ENCODE measurements around the gene ST6GALNAC1. TPM values are rescaled to one million over a fixed set of nuclear protein-coding genes. Genes with fewer than 3 reads are reported as not detected.
A peak's percentile ranks its signal among the peaks of the same experiment; 100 is the strongest.

ST6GALNAC1 gene
- total RNA-seq, 2 experiments from 2014 or later, result not detected

GRCh38 chr17:76684756-76685155 lies 41.2 kb upstream of the ST6GALNAC1 start:
- DNase-seq (no peak), ATAC-seq (no peak)
- Mint-ChIP-seq H3K9me3 (ENCODE audit: insufficient read depth) (no peaks in the 10 kb centered on the region), H3K27me3 (ENCODE audit: low read depth) (peaks cover 2% of the 10 kb centered on the region), H3K27ac (no peak overlapping the region), H3K36me3 (ENCODE audit: low read depth) (no peaks in the 10 kb centered on the region), H3K4me1 (ENCODE audit: low read depth) (peaks cover 10% of the 10 kb centered on the region), H3K4me3 (no peak overlapping the region)
- CTCF ChIA-PET, result interaction anchor here (0.9 to 1.5 kb wide), 4 partner anchors 29 to 161 kb away, joined by 3 to 8 read pairs (median 4); no protein-coding TSS in a partner anchor
- POLR2A ChIA-PET, result no interaction called here

- Mint-ChIP-seq H3K36me3 (ENCODE audit: low read depth) (peaks cover 2% of the 10 kb centered on the region), H3K27ac (no peak overlapping the region), H3K4me1 (ENCODE audit: low read depth) (peaks cover 10% of the 10 kb centered on the region), H3K4me3 (no peak overlapping the region), H3K27me3 (ENCODE audit: low read depth) (peaks cover 2% of the 10 kb centered on the region), H3K9me3 (ENCODE audit: insufficient read depth) (no peaks in the 10 kb centered on the region)
- CTCF ChIA-PET, result interaction anchor here (1.1 to 1.5 kb wide), 5 partner anchors 13 to 161 kb away, joined by 3 to 8 read pairs (median 3); no protein-coding TSS in a partner anchor
- POLR2A ChIA-PET, result no interaction called here
- ATAC-seq (no peak), DNase-seq (no peak)
Observed at GRCh38 chr17:76683921-76684745, 40.6 kb upstream of the ST6GALNAC1 start.

DNA sequence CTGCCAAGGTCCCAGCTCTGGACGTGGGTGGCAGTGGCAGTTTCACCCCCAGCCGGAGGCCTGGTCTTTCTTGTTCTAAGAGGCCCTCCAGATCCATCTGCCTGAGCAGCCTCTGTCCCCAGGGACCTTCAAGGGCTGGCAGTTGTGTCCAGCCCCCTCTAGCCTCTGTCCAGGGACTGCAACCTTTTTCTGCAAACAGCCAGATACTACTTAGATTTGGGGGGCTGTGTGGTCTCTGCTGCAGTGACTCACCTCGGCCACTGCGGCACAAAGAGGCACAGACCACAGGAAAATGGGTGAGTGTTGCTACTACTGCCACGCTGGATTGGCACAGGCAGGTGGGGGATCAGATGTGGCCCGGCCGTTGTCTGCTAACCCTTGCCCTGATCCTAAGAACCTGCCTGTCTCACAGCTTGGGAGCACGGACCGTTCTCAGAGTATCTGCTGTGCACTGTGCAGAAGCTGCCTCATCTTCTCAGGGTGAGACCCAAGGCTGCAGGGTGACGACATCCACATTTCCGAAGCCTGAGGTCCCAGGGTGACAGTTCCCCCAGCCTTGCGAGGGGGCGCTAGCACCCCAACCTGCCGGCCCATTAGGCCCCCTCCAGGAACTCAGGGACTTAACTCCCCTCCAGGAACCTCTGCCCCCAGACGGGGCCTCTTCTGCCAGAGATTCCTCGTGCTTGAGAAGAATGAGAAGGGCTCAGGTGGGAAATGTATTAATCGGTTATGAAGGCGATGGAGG lies 39.6 kb upstream of the ST6GALNAC1 start:
- H3K4me3 Mint-ChIP-seq, result no peak overlapping the region
- H3K4me1 Mint-ChIP-seq (ENCODE audit: low read depth), result peaks cover 10% of the 10 kb centered on the region
- POLR2A ChIA-PET, result no interaction called here
- no peak overlapping the region for H3K27ac Mint-ChIP-seq
- H3K9me3 Mint-ChIP-seq (ENCODE audit: insufficient read depth), result no peaks in the 10 kb centered on the region
- peaks cover 2% of the 10 kb centered on the region for H3K36me3 Mint-ChIP-seq (ENCODE audit: low read depth)
- H3K27me3 Mint-ChIP-seq (ENCODE audit: low read depth), result peaks cover 2% of the 10 kb centered on the region
- CTCF ChIA-PET, result interaction anchor here (1.1 to 2.8 kb wide), 5 partner anchors 12 to 160 kb away, joined by 3 to 52 read pairs (median 8); no protein-coding TSS in a partner anchor
- no peak for ATAC-seq
- DNase-seq, result no peak

DNA sequence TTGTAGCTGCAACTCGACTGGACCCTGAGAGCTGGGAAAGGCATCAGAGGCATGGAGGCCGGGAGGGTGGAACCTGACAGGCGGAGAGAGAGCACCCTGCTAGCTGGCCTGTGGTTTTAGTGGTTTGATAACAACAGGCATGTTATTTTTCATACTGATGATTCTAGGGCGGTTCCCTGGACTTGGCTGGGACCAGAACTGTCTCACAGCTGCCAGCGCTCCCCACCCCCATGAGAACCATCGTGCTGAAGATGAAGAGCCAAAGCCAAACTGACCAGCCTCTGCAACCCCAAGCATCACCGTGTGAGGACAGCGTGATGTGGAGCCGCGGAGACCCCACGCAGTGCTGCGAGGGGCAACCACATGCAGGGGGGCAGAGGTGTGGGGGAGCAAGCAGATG lies 38.7 kb upstream of the ST6GALNAC1 start:
- ChIA-PET POLR2A (interaction anchor here (0.8 to 2.1 kb wide), 3 partner anchors 10 to 189 kb away, joined by 3 to 13 read pairs (median 5); no protein-coding TSS in a partner anchor), CTCF (interaction anchor here (0.6 to 2.8 kb wide), 33 partner anchors 8 to 366 kb away, joined by 3 to 52 read pairs (median 5); partner anchors contain the start of gene PRCD)
- H3K4me3 Mint-ChIP-seq, result no peak overlapping the region
- peaks cover 2% of the 10 kb centered on the region for H3K27me3 Mint-ChIP-seq (ENCODE audit: low read depth)
- DNase-seq, result no peak
- peaks cover 2% of the 10 kb centered on the region for H3K36me3 Mint-ChIP-seq (ENCODE audit: low read depth)
- ATAC-seq, result no peak
- H3K4me1 Mint-ChIP-seq (ENCODE audit: low read depth), result peaks cover 10% of the 10 kb centered on the region
- no peak overlapping the region for H3K27ac Mint-ChIP-seq
- H3K9me3 Mint-ChIP-seq (ENCODE audit: insufficient read depth), result no peaks in the 10 kb centered on the region

DNA sequence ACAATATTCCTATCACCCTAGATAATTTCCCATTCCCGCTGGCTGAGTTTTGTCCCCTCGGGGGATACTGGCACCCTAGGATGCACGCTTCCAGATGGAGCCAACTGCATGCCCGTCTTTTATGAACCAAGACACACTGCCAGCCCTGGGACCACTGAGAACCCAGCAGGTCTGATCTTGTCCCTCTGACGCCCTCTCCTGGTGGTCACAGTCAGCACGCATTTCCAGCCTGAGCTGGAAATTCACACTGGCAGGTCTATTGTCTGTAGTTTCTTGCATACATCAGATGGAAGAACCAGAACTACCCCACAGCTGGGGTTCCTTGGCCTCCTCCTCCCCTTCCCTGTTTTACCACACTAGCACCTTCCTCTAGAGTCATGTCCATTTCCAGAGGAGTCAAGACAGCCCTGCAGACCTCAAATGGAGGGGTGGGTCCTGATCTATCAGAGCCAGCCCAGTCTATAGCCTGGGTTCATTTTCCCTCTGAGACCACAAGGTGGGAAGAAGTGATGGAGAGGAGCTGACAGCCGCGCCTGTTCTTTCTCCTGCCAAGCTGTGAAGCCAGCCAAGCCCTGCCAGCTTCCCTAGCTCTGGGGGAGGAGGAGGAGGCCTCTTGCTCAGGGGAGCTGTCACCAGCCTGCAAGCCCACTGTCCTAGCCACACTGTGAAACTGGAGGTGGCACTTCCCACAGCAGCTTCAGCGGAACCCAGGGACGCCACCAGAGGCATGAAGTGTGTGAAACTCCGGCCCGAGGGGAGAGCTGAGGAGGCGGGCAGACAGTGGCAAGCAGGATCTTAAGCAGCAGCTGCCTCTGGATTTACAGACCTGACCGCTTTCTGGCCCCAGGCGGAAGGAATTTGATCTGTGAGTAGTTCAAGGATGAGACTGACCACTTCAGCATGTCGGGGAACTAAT lies 37.9 kb upstream of the ST6GALNAC1 start:
- Mint-ChIP-seq H3K36me3 (ENCODE audit: low read depth) (peaks cover 2% of the 10 kb centered on the region), H3K27ac (no peak overlapping the region), H3K9me3 (ENCODE audit: insufficient read depth) (no peaks in the 10 kb centered on the region), H3K4me1 (ENCODE audit: low read depth) (peaks cover 10% of the 10 kb centered on the region), H3K4me3 (no peak overlapping the region), H3K27me3 (ENCODE audit: low read depth) (peaks cover 2% of the 10 kb centered on the region)
- DNase-seq (peak; percentile 86), ATAC-seq (peak; percentile 66)
- CTCF ChIA-PET, result interaction anchor here (0.6 to 2.8 kb wide), 56 partner anchors 8 to 365 kb away, joined by 3 to 52 read pairs (median 4); partner anchors contain the start of genes JMJD6, METTL23 and PRCD
- POLR2A ChIA-PET, result interaction anchor here (0.8 to 2.1 kb wide), 4 partner anchors 10 to 188 kb away, joined by 3 to 13 read pairs (median 4); no protein-coding TSS in a partner anchor

DNA sequence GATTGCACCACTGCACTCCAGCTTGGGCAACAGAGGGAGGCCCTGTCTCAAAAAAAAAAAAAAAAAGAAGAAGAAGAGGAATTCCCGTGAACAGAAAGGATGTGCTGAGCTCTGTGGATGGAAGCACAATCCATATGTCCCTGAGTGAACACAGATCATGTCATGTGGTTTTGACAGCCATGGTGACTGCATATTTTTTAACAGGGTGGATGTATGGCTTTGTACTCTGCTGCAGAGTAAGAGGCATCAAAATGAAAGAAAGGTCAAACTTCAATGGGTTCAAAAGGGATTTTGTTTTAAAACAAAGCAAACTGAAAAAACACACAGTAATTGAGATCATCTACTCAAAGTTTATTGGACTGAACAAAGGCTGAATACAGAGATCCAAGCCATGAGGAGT lies 35.7 kb upstream of the ST6GALNAC1 start:
- Mint-ChIP-seq H3K4me3 (no peak overlapping the region), H3K27me3 (ENCODE audit: low read depth) (peaks cover 2% of the 10 kb centered on the region), H3K36me3 (ENCODE audit: low read depth) (peaks cover 2% of the 10 kb centered on the region), H3K4me1 (ENCODE audit: low read depth) (peaks cover 10% of the 10 kb centered on the region), H3K9me3 (ENCODE audit: insufficient read depth) (no peaks in the 10 kb centered on the region), H3K27ac (peak overlapping the region; percentile 55)
- ChIA-PET POLR2A (no interaction called here), CTCF (interaction anchor here (1.2 to 3.0 kb wide), 3 partner anchors 55 to 156 kb away, joined by 5 to 22 read pairs (median 11); no protein-coding TSS in a partner anchor)
- DNase-seq (no peak), ATAC-seq (no peak)

- Mint-ChIP-seq H3K4me1 (ENCODE audit: low read depth) (peaks cover 14% of the 10 kb centered on the region), H3K27me3 (ENCODE audit: low read depth) (peaks cover 2% of the 10 kb centered on the region), H3K27ac (no peak overlapping the region), H3K36me3 (ENCODE audit: low read depth) (peaks cover 2% of the 10 kb centered on the region), H3K4me3 (no peak overlapping the region), H3K9me3 (ENCODE audit: insufficient read depth) (no peaks in the 10 kb centered on the region)
- ChIA-PET POLR2A (interaction anchor here (0.8 to 0.9 kb wide), 2 partner anchors 55 to 121 kb away, joined by 3 read pairs; no protein-coding TSS in a partner anchor), CTCF (interaction anchor here (1.0 to 3.0 kb wide), 5 partner anchors 9 to 155 kb away, joined by 3 to 22 read pairs (median 5); no protein-coding TSS in a partner anchor)
- DNase-seq, result peak; percentile 78
- ATAC-seq, result peak; percentile 90
Observed at GRCh38 chr17:76678330-76678729, 34.8 kb upstream of the ST6GALNAC1 start.

DNA sequence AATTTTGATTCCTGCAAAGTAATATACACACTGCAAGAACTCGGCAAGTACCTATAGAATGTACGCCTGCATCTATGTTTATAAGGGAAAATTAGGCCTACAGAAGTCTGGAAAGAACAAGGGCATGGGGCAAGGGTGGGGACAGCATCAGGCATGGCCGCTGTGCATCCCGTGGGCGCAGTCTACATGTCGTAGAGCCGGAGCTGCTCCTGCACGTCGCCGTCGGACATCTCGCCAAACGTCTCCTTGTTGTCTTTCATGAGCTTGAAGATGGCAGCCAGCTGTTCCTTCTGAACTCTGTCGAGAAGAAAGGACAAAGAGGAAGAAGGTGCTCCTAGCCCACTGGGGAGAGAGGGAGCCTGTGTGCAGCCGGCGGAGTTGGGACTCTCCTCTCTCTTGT lies 33.8 kb upstream of the ST6GALNAC1 start:
- H3K4me1 Mint-ChIP-seq (ENCODE audit: low read depth), result peaks cover 23% of the 10 kb centered on the region
- POLR2A ChIA-PET, result interaction anchor here (0.9 kb wide), 1 partner anchor 119 kb away, joined by 5 read pairs; no protein-coding TSS in a partner anchor

GRCh38 chr17:76676629-76677028 lies 33.1 kb upstream of the ST6GALNAC1 start:
- Mint-ChIP-seq H3K4me1 (ENCODE audit: low read depth) (peaks cover 28% of the 10 kb centered on the region), H3K9me3 (ENCODE audit: insufficient read depth) (no peaks in the 10 kb centered on the region)
- CTCF ChIA-PET, result interaction anchor here (1.0 to 3.0 kb wide), 6 partner anchors 10 to 154 kb away, joined by 3 to 22 read pairs (median 4); no protein-coding TSS in a partner anchor

More for the DNA sequence above, 33.8 kb upstream of the ST6GALNAC1 start:
- H3K4me3 Mint-ChIP-seq, result no peak overlapping the region
- H3K36me3 Mint-ChIP-seq (ENCODE audit: low read depth), result peaks cover 4% of the 10 kb centered on the region
- no peak overlapping the region for H3K27ac Mint-ChIP-seq
- CTCF ChIA-PET, result interaction anchor here (0.7 to 3.0 kb wide), 9 partner anchors 8 to 155 kb away, joined by 3 to 22 read pairs (median 3); no protein-coding TSS in a partner anchor
- no peaks in the 10 kb centered on the region for H3K9me3 Mint-ChIP-seq (ENCODE audit: insufficient read depth)
- H3K27me3 Mint-ChIP-seq (ENCODE audit: low read depth), result peaks cover 2% of the 10 kb centered on the region
- DNase-seq (no peak), ATAC-seq (no peak)

DNA sequence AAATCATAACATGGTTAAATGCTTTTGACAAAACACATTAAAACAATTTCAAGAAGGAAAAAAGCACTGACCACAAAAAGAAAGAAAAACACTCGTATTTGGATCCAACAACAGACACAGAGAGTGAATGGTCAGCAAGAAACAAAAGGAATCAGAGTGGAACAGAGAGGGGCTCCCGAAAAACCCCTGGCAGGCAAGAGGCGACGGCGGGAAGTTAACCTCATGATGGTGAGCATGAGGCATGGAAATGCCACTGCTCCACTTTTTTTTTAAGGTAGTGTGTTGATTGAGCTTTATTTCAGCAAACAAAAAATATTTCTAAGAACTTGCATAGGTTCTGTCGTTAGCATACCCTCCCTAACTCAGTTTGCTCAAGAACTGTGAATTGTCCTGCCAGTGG lies 32.1 kb upstream of the ST6GALNAC1 start:
- Mint-ChIP-seq H3K9me3 (ENCODE audit: insufficient read depth) (no peaks in the 10 kb centered on the region), H3K36me3 (ENCODE audit: low read depth) (peaks cover 12% of the 10 kb centered on the region), H3K27ac (no peak overlapping the region), H3K27me3 (ENCODE audit: low read depth) (no peaks in the 10 kb centered on the region), H3K4me3 (no peak overlapping the region), H3K4me1 (ENCODE audit: low read depth) (peaks cover 31% of the 10 kb centered on the region)
- ChIA-PET CTCF (no interaction called here), POLR2A (interaction anchor here (0.6 kb wide), 1 partner anchor 125 kb away, joined by 3 read pairs; no protein-coding TSS in a partner anchor)
- ATAC-seq, result no peak
- DNase-seq, result no peak

More at GRCh38 chr17:76676629-76677028, 33.1 kb upstream of the ST6GALNAC1 start:
- ATAC-seq (no peak), DNase-seq (no peak)
- POLR2A ChIA-PET, result no interaction called here
- Mint-ChIP-seq H3K36me3 (ENCODE audit: low read depth) (peaks cover 5% of the 10 kb centered on the region), H3K27me3 (ENCODE audit: low read depth) (peaks cover 2% of the 10 kb centered on the region), H3K4me3 (no peak overlapping the region), H3K27ac (no peak overlapping the region)

Data from activated CD8-positive, alpha-beta T cell treated with anti-CD3 and anti-CD28 coated beads, Interleukin-2, amount 10 ng/mL, durations not matched to agents 7 days and 5 days (primary cell).